PC-9 (cell line): ENCODE data around the gene CCDC78.

Experiments
- CTCF ChIP-seq: fragments of 200-600 bp; sonication (generic); conservative IDR thresholded peaks from 2 replicates; pipeline ENCODE4 v1.6.1; 2017; ENCODE audit warnings: mixed run types, antibody characterized with exemption, mild to moderate bottlenecking, moderate library complexity
- EZH2 ChIP-seq: fragments of 200-600 bp; sonication (generic); IDR thresholded peaks from 2 replicates; pipeline ENCODE4 v1.8.0; 2017; ENCODE audit warnings: antibody characterized with exemption, low read depth

GRCh38 chr16:746637-747036 is 20.4 kb upstream of the CCDC78 start:
- no peak for TF ChIP-seq CTCF
- no peak for TF ChIP-seq EZH2
